Measurements from ENCODE around the gene VARS2.
"Not testable (repeated sequence)": the region's sequence is repeated elsewhere in the genome, so short reads cannot be mapped to it uniquely, and the experiment has no call there.

The VARS2 gene

GRCh38 chr6:30914076-30914853, at the start of gene VARS2:
VARS2 (plus strand) TSS chr6:30914238; CDS start chr6:30914837, 599 bp downstream.
- DNase-seq (ENCODE audit: low read depth), result peak; percentile 93
- peak; percentile 1 for TF ChIP-seq CTCF (IDR thresholded peaks at IDR 0.05; ENCODE audit: low read depth, low read length)
- peak; percentile 82; the same call in 1 of the 2 replicates for TF ChIP-seq MYC (IDR thresholded peaks at IDR 0.05; ENCODE audit: low read depth, low read length)
- peak; percentile 64 for TF ChIP-seq POLR2A (IDR thresholded peaks at IDR 0.05; ENCODE audit: extremely low read depth, insufficient read length)
- TF ChIP-seq MAX (IDR thresholded peaks at IDR 0.05; ENCODE audit: low read depth, low read length), result peak; percentile 66
- H3K4me3 ChIP-seq (ENCODE audit: low read depth, low read length), result peak within 1 kb of the TSS; percentile 74

- no peak for DNase-seq (ENCODE audit: low read depth)
- TF ChIP-seq MAX (IDR thresholded peaks at IDR 0.05; ENCODE audit: low read depth, low read length) (no peak), CTCF (IDR thresholded peaks at IDR 0.05; ENCODE audit: low read depth, low read length) (no peak)
- no peak overlapping the region for H3K4me3 ChIP-seq (ENCODE audit: low read depth, low read length)
These were observed 49.7 kb upstream of the VARS2 start for GRCh38 chr6:30864325-30864724.

DNA sequence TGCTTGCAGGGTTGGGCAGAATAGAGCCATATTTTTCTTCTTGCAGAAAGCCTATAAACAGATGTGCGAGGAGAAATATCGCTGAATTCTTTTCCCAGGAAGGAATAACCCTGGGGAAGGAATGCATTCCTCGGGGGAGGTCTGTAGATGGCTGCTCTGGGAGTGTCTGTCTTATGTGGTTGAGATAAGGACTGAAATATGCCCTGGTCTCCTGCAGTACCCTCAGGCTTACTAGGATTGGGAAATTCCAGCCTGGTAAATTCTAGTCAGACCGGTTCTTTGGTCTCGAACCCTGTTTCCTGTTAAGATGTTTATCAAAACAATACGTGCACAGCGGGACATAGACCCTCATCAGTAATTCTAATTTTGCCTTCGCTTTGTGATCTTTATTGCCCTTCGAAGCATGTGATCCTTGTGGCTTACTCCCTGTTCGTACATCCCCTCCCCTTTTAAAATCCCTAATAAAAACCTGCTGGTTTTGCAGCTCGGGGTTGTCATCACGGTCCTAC, 44.7 kb upstream of the VARS2 start:
- not testable (repeated sequence) for DNase-seq (ENCODE audit: low read depth)

GRCh38 chr6:30870546-30870945, 43.5 kb upstream of the VARS2 start:
- no peak for DNase-seq (ENCODE audit: low read depth)
- TF ChIP-seq MAX (IDR thresholded peaks at IDR 0.05; ENCODE audit: low read depth, low read length) (no peak), MYC (IDR thresholded peaks at IDR 0.05; ENCODE audit: low read depth, low read length) (no peak), POLR2A (IDR thresholded peaks at IDR 0.05; ENCODE audit: extremely low read depth, insufficient read length) (no peak), CTCF (IDR thresholded peaks at IDR 0.05; ENCODE audit: low read depth, low read length) (no peak)
- H3K4me3 ChIP-seq (ENCODE audit: low read depth, low read length), result no peak overlapping the region

More for the DNA sequence above, 44.7 kb upstream of the VARS2 start:
- not testable (repeated sequence) for H3K4me3 ChIP-seq (ENCODE audit: low read depth, low read length)

GRCh38 chr6:30871592-30872183, 42.4 kb upstream of the VARS2 start:
- TF ChIP-seq CTCF (IDR thresholded peaks at IDR 0.05; ENCODE audit: low read depth, low read length), result no peak
- TF ChIP-seq MYC (IDR thresholded peaks at IDR 0.05; ENCODE audit: low read depth, low read length), result no peak
- TF ChIP-seq POLR2A (IDR thresholded peaks at IDR 0.05; ENCODE audit: extremely low read depth, insufficient read length), result no peak
- no peak for TF ChIP-seq MAX (IDR thresholded peaks at IDR 0.05; ENCODE audit: low read depth, low read length)
- no peak for DNase-seq (ENCODE audit: low read depth)
- no peak overlapping the region for H3K4me3 ChIP-seq (ENCODE audit: low read depth, low read length)

GRCh38 chr6:30873137-30873640, 40.8 kb upstream of the VARS2 start:
- TF ChIP-seq CTCF (IDR thresholded peaks at IDR 0.05; ENCODE audit: low read depth, low read length) (no peak), MAX (IDR thresholded peaks at IDR 0.05; ENCODE audit: low read depth, low read length) (no peak), POLR2A (IDR thresholded peaks at IDR 0.05; ENCODE audit: extremely low read depth, insufficient read length) (no peak), MYC (IDR thresholded peaks at IDR 0.05; ENCODE audit: low read depth, low read length) (no peak)
- H3K4me3 ChIP-seq (ENCODE audit: low read depth, low read length), result no peak overlapping the region
- DNase-seq (ENCODE audit: low read depth), result no peak

DNA sequence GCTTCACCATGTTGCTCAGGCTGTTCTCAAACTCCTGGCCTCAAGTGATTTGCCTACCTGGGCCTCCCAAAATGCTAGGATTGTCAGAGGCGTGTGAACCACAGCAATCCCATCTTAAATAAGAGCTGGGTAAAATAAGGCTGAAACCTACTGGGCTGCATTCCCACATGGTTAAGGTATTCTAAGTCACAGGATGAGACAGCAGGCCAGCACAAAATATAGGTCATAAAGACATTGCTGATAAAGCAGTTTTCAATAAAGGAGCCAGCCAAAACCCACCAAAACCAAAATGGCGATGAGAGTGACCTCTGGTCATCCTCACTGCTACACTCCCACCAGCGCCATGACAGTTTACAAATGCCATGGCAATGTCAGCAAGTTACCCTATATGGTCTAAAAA, 40.2 kb upstream of the VARS2 start:
- not testable (repeated sequence) for DNase-seq (ENCODE audit: low read depth); H3K4me3 ChIP-seq (ENCODE audit: low read depth, low read length)

All from NB4 (cell line).